HepG2 (cell line): Measurements from ENCODE around the gene PERP. TPM values are rescaled to one million over a fixed set of nuclear protein-coding genes. Genes with fewer than 3 reads are reported as not detected.

Source experiments
- AHR ChIP-seq: IDR thresholded peaks from 2 replicates; pipeline ENCODE4 v1.6.1; 2018; ENCODE audit warnings: missing genetic modification reagents, missing compliant biosample characterization
- CBX1 ChIP-seq: IDR thresholded peaks from one replicate; pipeline ENCODE4 v1.6.1; 2016; ENCODE audit warnings: antibody characterized with exemption, low read depth
- E2F5 ChIP-seq: sonication (generic); formaldehyde crosslinking; conservative IDR thresholded peaks from 2 replicates; pipeline ENCODE4 v1.4.0; 2020; ENCODE audit warnings: missing genetic modification reagents
- GZF1 ChIP-seq: sonication (generic); formaldehyde crosslinking; IDR thresholded peaks from 2 replicates; pipeline ENCODE4 v1.5.1; 2020; ENCODE audit warnings: mild to moderate bottlenecking, missing genetic modification reagents
- HNRNPL ChIP-seq: fragments of 200-400 bp; formaldehyde crosslinking; IDR thresholded peaks from 2 replicates; pipeline ENCODE4 v1.6.1; 2017; ENCODE audit warnings: mild to moderate bottlenecking, low read depth, low read length
- HOXA9 ChIP-seq: sonication (generic); formaldehyde crosslinking; IDR thresholded peaks from 2 replicates; pipeline ENCODE4 v1.8.1; 2022; ENCODE audit warnings: missing genetic modification reagents, mild to moderate bottlenecking, moderate library complexity, borderline replicate concordance
- IRF9 ChIP-seq: sonication (generic); formaldehyde crosslinking; IDR thresholded peaks from 2 replicates; pipeline ENCODE4 v1.8.0; 2022; ENCODE audit warnings: missing genetic modification reagents, mild to moderate bottlenecking, borderline replicate concordance
- ISX ChIP-seq: sonication (generic); formaldehyde crosslinking; conservative IDR thresholded peaks from 2 replicates; pipeline ENCODE4 v1.5.0; 2020; ENCODE audit warnings: missing genetic modification reagents
- MED13 ChIP-seq: sonication (generic); formaldehyde crosslinking; IDR thresholded peaks from 2 replicates; pipeline ENCODE4 v1.5.0; 2020; ENCODE audit warnings: missing genetic modification reagents
- MTA1 ChIP-seq: sonication (generic); formaldehyde crosslinking; IDR thresholded peaks from 2 replicates; pipeline ENCODE4 v1.4.0; 2020; ENCODE audit warnings: missing genetic modification reagents, mild to moderate bottlenecking, borderline replicate concordance
- MTF1 ChIP-seq: sonication (generic); formaldehyde crosslinking; IDR thresholded peaks from 2 replicates; pipeline ENCODE4 v1.5.0; 2020; ENCODE audit warnings: missing genetic modification reagents
- RARG ChIP-seq: sonication (generic); formaldehyde crosslinking; IDR thresholded peaks from 2 replicates; pipeline ENCODE4 v1.4.0; 2020; ENCODE audit warnings: low read depth, mild to moderate bottlenecking, missing genetic modification reagents
- RFX5 ChIP-seq: IDR thresholded peaks from 2 replicates; pipeline ENCODE4 v1.6.1; 2011; ENCODE audit warnings: low read depth, low read length, improper control_type of control experiment
- ZNF33A ChIP-seq: sonication (generic); formaldehyde crosslinking; IDR thresholded peaks from 2 replicates; pipeline ENCODE4 v1.5.1; 2020; ENCODE audit warnings: missing genetic modification reagents, mild to moderate bottlenecking, moderate library complexity, borderline replicate concordance
- ZNF501 ChIP-seq: sonication (generic); formaldehyde crosslinking; IDR thresholded peaks from 2 replicates; pipeline ENCODE4 v1.5.1; 2020; ENCODE audit warnings: mild to moderate bottlenecking, moderate library complexity, missing genetic modification reagents
- ZNF782 ChIP-seq: sonication (generic); formaldehyde crosslinking; IDR thresholded peaks from 2 replicates; pipeline ENCODE4 v1.4.0; 2020; ENCODE audit warnings: missing genetic modification reagents, mild to moderate bottlenecking, borderline replicate concordance
- polyA plus RNA-seq, 8 experiments: library from polyadenylated mRNA; depleted of rRNA in 3 of 8; stranded (reverse) in 7 of 8; unstranded in 1 of 8; fragments of >200 nt; fragmentation: Illumina TruSeq in 4 of 8; extraction: Trizol in 4 of 8; gene quantifications; 2 replicates each; pipeline versions ENCODE4 v1.2.1 to v1.2.3, GENCODE V29; 2011 to 2016; ENCODE audit warnings: low read depth in 4 of 8, missing spikeins in 1 of 8, mixed read lengths in 1 of 8; ENCODE audit not compliant: insufficient read depth in 1 of 8
- total RNA-seq, 5 experiments: library from RNA; depleted of rRNA; stranded (reverse); fragments of >200 nt; fragmentation: Illumina TruSeq; extraction: Trizol; gene quantifications; 2 replicates each; pipeline ENCODE4 v1.2.3, GENCODE V29; 2016; ENCODE audit warnings: low read depth in 1 of 5
- TF ChIP-seq, protein P1 (sequence below): sonication (generic); formaldehyde crosslinking; IDR thresholded peaks from 2 replicates; pipeline ENCODE4 v1.4.0; 2020; ENCODE audit warnings: missing genetic modification reagents, mild to moderate bottlenecking, borderline replicate concordance
- TF ChIP-seq, protein P2 (sequence below): sonication (generic); formaldehyde crosslinking; IDR thresholded peaks from 2 replicates; pipeline ENCODE4 v1.8.1; 2022; ENCODE audit warnings: low read depth, mild to moderate bottlenecking, missing genetic modification reagents
- TF ChIP-seq, protein P3 (sequence below): sonication (generic); formaldehyde crosslinking; IDR thresholded peaks from 2 replicates; pipeline ENCODE4 v1.4.0; 2020; ENCODE audit warnings: missing genetic modification reagents

Gene PERP
- total and polyA plus RNA-seq, 2 of the 13 experiments (the other 11 are each of a cell fraction or from before 2014, with no cell fraction given), result 26.0 to 53.0 TPM

DNA sequence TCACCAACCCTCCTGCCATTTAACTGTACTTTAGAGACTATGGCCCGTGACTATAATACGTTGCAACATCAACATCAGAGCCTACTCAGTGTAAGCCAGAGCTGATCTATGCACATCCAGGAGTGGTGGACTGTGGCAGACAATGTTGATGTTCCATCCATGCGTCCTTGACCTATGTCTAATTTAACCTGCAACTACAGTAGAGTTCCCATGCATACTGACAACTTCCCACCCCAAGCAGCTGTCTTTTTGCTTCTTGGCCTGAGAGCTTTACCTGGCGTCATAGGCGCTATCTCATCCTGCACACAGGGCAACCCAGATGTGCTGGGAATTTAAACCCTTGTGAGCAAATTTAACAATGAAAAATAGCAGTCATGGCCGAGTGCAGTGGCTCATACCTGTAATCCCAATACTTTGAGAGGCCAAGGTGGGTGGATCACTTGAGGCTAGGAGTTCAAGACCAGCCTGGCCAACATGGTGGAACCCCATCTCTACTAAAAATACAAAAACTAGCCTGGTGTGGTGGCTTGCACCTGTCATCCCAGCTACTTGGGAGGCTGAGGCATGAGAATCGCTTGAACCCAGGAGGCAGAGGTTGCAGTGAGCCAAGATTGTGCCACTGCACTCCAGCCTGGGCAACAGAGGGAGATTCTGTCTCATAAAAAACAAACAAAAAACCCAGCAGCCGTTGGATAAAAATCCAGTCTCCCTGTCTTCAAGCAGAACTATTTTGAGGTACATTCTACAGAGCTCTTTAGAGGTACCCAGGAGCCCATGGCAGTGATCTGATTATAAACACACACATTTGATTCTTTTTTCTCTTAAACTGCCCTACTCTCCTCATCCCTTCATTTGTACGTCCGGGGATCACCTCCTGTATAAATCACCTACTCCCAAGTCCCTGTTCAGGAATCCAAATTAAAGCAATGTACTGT is 22.0 kb downstream of the PERP start (continued):
- TF ChIP-seq MED13 (CRISPR knock-in tag), result no peak
- TF ChIP-seq, protein P1, sequence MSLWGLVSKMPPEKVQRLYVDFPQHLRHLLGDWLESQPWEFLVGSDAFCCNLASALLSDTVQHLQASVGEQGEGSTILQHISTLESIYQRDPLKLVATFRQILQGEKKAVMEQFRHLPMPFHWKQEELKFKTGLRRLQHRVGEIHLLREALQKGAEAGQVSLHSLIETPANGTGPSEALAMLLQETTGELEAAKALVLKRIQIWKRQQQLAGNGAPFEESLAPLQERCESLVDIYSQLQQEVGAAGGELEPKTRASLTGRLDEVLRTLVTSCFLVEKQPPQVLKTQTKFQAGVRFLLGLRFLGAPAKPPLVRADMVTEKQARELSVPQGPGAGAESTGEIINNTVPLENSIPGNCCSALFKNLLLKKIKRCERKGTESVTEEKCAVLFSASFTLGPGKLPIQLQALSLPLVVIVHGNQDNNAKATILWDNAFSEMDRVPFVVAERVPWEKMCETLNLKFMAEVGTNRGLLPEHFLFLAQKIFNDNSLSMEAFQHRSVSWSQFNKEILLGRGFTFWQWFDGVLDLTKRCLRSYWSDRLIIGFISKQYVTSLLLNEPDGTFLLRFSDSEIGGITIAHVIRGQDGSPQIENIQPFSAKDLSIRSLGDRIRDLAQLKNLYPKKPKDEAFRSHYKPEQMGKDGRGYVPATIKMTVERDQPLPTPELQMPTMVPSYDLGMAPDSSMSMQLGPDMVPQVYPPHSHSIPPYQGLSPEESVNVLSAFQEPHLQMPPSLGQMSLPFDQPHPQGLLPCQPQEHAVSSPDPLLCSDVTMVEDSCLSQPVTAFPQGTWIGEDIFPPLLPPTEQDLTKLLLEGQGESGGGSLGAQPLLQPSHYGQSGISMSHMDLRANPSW (CRISPR knock-in tag), result no peak; the same call in 1 of the 2 replicates
- TF ChIP-seq ZNF501 (CRISPR knock-in tag), result peak; percentile 79
- no peak for TF ChIP-seq MTF1 (CRISPR knock-in tag)
- no peak for TF ChIP-seq IRF9 (CRISPR knock-in tag)
- 0 out of 2 replicates have a peak, but pooled peaks have one; percentile 56 for TF ChIP-seq GZF1 (CRISPR knock-in tag)
- no peak for TF ChIP-seq AHR (CRISPR knock-in tag)
- peak; percentile 70; the same call in 1 of the 2 replicates for TF ChIP-seq MTA1 (CRISPR knock-in tag)
- TF ChIP-seq, protein P2, sequence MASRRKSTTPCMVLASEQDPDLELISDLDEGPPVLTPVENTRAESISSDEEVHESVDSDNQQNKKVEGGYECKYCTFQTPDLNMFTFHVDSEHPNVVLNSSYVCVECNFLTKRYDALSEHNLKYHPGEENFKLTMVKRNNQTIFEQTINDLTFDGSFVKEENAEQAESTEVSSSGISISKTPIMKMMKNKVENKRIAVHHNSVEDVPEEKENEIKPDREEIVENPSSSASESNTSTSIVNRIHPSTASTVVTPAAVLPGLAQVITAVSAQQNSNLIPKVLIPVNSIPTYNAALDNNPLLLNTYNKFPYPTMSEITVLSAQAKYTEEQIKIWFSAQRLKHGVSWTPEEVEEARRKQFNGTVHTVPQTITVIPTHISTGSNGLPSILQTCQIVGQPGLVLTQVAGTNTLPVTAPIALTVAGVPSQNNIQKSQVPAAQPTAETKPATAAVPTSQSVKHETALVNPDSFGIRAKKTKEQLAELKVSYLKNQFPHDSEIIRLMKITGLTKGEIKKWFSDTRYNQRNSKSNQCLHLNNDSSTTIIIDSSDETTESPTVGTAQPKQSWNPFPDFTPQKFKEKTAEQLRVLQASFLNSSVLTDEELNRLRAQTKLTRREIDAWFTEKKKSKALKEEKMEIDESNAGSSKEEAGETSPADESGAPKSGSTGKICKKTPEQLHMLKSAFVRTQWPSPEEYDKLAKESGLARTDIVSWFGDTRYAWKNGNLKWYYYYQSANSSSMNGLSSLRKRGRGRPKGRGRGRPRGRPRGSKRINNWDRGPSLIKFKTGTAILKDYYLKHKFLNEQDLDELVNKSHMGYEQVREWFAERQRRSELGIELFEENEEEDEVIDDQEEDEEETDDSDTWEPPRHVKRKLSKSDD (CRISPR knock-in tag), result 0 out of 2 replicates have a peak, but pooled peaks have one; percentile 35
- TF ChIP-seq ISX, result 0 out of 2 replicates have a peak, but pooled peaks have one; percentile 52
- TF ChIP-seq CBX1, result peak; percentile 50
- TF ChIP-seq RFX5, result no peak
- TF ChIP-seq HOXA9 (CRISPR knock-in tag), result no peak
- no peak for TF ChIP-seq RARG (CRISPR knock-in tag)
- 0 out of 2 replicates have a peak, but pooled peaks have one; percentile 26 for TF ChIP-seq ZNF782 (CRISPR knock-in tag)
- no peak for TF ChIP-seq HNRNPL
- TF ChIP-seq, protein P3, sequence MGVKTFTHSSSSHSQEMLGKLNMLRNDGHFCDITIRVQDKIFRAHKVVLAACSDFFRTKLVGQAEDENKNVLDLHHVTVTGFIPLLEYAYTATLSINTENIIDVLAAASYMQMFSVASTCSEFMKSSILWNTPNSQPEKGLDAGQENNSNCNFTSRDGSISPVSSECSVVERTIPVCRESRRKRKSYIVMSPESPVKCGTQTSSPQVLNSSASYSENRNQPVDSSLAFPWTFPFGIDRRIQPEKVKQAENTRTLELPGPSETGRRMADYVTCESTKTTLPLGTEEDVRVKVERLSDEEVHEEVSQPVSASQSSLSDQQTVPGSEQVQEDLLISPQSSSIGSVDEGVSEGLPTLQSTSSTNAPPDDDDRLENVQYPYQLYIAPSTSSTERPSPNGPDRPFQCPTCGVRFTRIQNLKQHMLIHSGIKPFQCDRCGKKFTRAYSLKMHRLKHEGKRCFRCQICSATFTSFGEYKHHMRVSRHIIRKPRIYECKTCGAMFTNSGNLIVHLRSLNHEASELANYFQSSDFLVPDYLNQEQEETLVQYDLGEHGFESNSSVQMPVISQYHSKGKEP (CRISPR knock-in tag), result no peak
- TF ChIP-seq ZNF33A (CRISPR knock-in tag), result no peak
- TF ChIP-seq E2F5, result no peak
